Nephron (organoid): Measurements from ENCODE around the gene CLIP1.

ENCODE experiments used
- H3K27ac Mint-ChIP-seq, 3 experiments: 2 replicates each; pipeline ENCODE4 v1.8.0; 2020; ENCODE audit warnings: mixed read lengths in 3 of 3, mild to moderate bottlenecking in 2 of 3, moderate library complexity in 1 of 3
- H3K27me3 Mint-ChIP-seq: 2 replicates; pipeline ENCODE4 v1.8.0; 2021; ENCODE audit warnings: low read depth, mild to moderate bottlenecking, moderate library complexity, mixed read lengths
- H3K36me3 Mint-ChIP-seq: 2 replicates; pipeline ENCODE4 v1.8.0; 2020; ENCODE audit warnings: low read depth, mixed read lengths
- H3K4me1 Mint-ChIP-seq: 2 replicates; pipeline ENCODE4 v1.8.0; 2020; ENCODE audit warnings: mixed read lengths
- H3K4me3 Mint-ChIP-seq, 3 experiments: 2 replicates each; pipeline ENCODE4 v1.8.0; 2020; ENCODE audit warnings: mild to moderate bottlenecking in 3 of 3, mixed read lengths in 3 of 3, moderate library complexity in 2 of 3
- H3K9me3 Mint-ChIP-seq: 2 replicates; pipeline ENCODE4 v1.8.0; 2020; ENCODE audit warnings: mixed read lengths
- CTCF ChIP-seq, 3 experiments: fragments of 200-600 bp; sonication (generic); IDR thresholded peaks; one replicate each; pipeline ENCODE4 v1.5.0; 2021; ENCODE audit warnings: antibody characterized with exemption in 3 of 3; ENCODE audit not compliant: unreplicated experiment in 3 of 3

Gene CLIP1

GRCh38 chr12:122244565-122245371 lies 177.7 kb downstream of the CLIP1 start:
- Mint-ChIP-seq H3K4me1 (no peaks in the 10 kb centered on the region), H3K36me3 (peaks cover 49% of the 10 kb centered on the region), H3K9me3 (no peaks in the 10 kb centered on the region), H3K27ac (no peak overlapping the region), H3K27me3 (no peaks in the 10 kb centered on the region), H3K4me3 (no peak overlapping the region)
- TF ChIP-seq CTCF (IDR thresholded peaks at IDR 0.05; ENCODE audit: unreplicated experiment in 3 of 3), result no peak

- Mint-ChIP-seq H3K4me1 (no peaks in the 10 kb centered on the region), H3K4me3 (no peak overlapping the region), H3K9me3 (no peaks in the 10 kb centered on the region), H3K27me3 (no peaks in the 10 kb centered on the region), H3K36me3 (peaks cover 47% of the 10 kb centered on the region), H3K27ac (no peak overlapping the region)
- TF ChIP-seq CTCF (IDR thresholded peaks at IDR 0.05; ENCODE audit: unreplicated experiment in 3 of 3), result no peak
Measured at GRCh38 chr12:122243965-122244364, 178.5 kb downstream of the CLIP1 start.

GRCh38 chr12:122238861-122239260 lies 183.6 kb downstream of the CLIP1 start:
- H3K27ac Mint-ChIP-seq, result no peak overlapping the region

GRCh38 chr12:122235741-122236140 lies 186.7 kb downstream of the CLIP1 start:
- Mint-ChIP-seq H3K4me1 (no peaks in the 10 kb centered on the region), H3K27me3 (no peaks in the 10 kb centered on the region), H3K27ac (no peak overlapping the region), H3K9me3 (no peaks in the 10 kb centered on the region), H3K4me3 (no peak overlapping the region), H3K36me3 (peaks cover 57% of the 10 kb centered on the region)
- no peak for TF ChIP-seq CTCF (IDR thresholded peaks at IDR 0.05; ENCODE audit: unreplicated experiment in 3 of 3)

More at GRCh38 chr12:122238861-122239260, 183.6 kb downstream of the CLIP1 start:
- no peak overlapping the region for H3K4me3 Mint-ChIP-seq
- no peak for TF ChIP-seq CTCF (IDR thresholded peaks at IDR 0.05; ENCODE audit: unreplicated experiment in 3 of 3)
- peaks cover 56% of the 10 kb centered on the region for H3K36me3 Mint-ChIP-seq
- no peaks in the 10 kb centered on the region for H3K9me3 Mint-ChIP-seq
- H3K4me1 Mint-ChIP-seq, result no peaks in the 10 kb centered on the region
- no peaks in the 10 kb centered on the region for H3K27me3 Mint-ChIP-seq

GRCh38 chr12:122232691-122233090 lies 189.8 kb downstream of the CLIP1 start:
- no peak overlapping the region for H3K4me3 Mint-ChIP-seq
- H3K27me3 Mint-ChIP-seq, result no peaks in the 10 kb centered on the region
- no peak for TF ChIP-seq CTCF (IDR thresholded peaks at IDR 0.05; ENCODE audit: unreplicated experiment in 3 of 3)
- H3K36me3 Mint-ChIP-seq, result peaks cover 38% of the 10 kb centered on the region
- no peak overlapping the region for H3K27ac Mint-ChIP-seq
- H3K4me1 Mint-ChIP-seq, result no peaks in the 10 kb centered on the region
- H3K9me3 Mint-ChIP-seq, result no peaks in the 10 kb centered on the region

- H3K4me3 Mint-ChIP-seq, result no peak overlapping the region
- H3K27me3 Mint-ChIP-seq, result no peaks in the 10 kb centered on the region
- no peaks in the 10 kb centered on the region for H3K9me3 Mint-ChIP-seq
- no peak overlapping the region for H3K27ac Mint-ChIP-seq
- peaks cover 29% of the 10 kb centered on the region for H3K36me3 Mint-ChIP-seq
- no peak for TF ChIP-seq CTCF (IDR thresholded peaks at IDR 0.05; ENCODE audit: unreplicated experiment in 3 of 3)
- H3K4me1 Mint-ChIP-seq, result peaks cover 2% of the 10 kb centered on the region
Measured at GRCh38 chr12:122230798-122231197, 191.7 kb downstream of the CLIP1 start.
